ENCODE results near the gene ZNF831.

Gene ZNF831

DNA sequence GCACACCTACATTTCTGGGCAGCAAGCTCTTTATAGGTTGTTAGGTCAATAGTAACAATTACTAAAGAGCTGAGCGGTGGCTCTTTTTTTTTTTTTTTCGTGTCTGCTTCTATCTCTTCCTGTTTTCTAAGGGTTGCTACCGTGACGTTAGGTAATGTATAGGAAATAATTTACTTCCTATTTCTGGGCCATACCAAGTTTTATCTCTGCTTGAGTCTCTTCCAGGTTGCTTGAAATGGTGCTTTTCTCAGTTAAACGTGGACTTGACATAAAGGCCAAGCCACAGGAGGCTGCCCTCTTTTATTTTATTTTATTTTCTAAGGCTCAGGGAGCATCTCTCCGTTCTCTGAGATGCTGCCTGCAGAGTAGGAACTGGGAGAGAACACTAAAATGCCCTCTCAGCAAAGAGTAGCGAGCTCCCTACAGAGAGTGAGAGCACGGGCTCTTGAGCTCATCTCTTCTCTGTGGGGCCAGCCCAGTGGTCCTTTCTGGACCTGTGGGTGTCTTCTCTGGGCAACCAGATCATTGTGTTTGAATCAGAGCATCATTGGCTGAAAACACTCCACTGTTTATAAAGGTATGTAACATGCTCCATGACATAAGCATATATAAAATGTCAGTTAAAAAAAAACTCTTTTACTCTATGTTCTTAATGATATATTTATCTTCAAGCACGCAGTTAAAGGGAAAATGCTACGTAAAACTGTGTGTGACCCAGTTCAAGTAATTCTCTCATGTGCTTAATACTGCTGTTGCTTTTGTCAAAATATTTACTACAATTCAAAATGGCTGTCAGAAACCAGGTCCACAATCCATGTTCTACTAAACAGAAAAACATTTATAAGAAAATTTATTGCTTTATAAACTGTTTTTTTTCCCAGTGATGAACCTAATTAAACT is at the start of gene ZNF831:
Gene ZNF831, plus strand, starts transcription at position 191 of the 900 bp plus-strand sequence. CDS start 27,199 bp downstream, outside the sequence.
- DNase-seq: no peak

GRCh38 chr20:59117526-59117925 is 46.1 kb upstream of the ZNF831 start:
- DNase-seq: no peak

- no peak for DNase-seq
Observed at GRCh38 chr20:59118855-59119254, 44.8 kb upstream of the ZNF831 start.

DNA sequence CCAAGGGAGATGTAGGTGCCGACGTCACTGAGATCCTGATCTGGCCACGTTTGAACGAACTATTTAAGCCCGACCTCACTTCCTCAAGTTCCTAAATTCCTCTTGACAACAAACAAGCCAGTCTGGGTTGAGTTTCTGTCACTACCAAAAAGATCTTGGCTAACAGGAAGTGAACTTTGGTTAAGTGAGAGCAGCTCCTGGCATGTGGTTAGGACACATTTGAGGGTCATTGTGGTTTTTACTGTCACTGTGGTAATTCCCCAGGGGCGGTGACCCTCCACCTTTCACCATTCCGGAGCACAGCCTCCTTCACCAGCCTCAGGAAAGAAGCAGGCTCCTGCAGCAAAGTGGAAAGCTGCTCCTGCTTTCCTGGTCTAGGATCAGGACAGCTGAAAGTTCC is 43.1 kb upstream of the ZNF831 start:
- DNase-seq: no peak

- no peak for DNase-seq
Observed at GRCh38 chr20:59120919-59121318, 42.7 kb upstream of the ZNF831 start.

DNA sequence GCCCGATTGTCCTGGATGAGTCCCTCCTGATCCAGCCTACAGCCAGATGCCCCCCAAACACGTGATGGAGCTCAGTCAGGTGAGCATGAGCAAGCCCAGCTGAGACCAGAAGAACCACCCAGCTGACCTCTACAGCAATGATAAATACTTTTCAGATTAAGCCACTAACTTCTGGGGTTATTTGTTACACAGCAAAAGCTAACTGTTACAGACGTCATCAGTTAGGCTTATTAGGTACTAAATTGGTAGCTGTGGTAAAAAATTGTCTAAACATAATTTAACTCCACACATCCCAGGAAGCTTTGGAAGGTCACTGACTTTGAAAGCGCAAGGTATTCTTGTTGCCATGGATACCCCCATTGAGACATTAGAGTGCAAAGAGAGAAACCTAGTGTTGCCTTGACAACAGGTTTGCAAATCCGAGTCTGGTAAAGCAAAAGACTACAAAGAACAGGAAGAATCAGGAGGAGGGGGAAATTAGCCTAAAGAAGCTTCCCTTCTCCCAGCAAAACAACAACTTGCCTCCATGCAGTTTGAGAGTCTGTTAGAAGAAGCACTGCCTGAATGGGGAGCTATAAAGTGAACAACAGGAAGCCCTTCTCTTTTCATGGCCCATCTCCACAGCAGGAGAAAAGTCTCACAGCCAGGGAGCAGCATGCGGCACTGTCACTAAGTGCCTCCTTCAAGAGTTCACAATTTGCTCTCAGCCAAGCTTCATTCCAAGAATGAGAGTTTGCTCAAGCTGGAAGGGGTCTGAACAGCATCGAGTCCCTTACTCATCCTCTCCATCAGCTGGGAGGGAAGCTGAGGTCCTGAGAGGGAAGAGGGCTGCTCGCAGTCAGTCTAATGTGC is 41.7 kb upstream of the ZNF831 start:
- no peak for DNase-seq

GRCh38 chr20:59122566-59122919 is 41.1 kb upstream of the ZNF831 start:
- DNase-seq: no peak

GRCh38 chr20:59123011-59123677 is 40.5 kb upstream of the ZNF831 start:
- no peak for DNase-seq

DNA sequence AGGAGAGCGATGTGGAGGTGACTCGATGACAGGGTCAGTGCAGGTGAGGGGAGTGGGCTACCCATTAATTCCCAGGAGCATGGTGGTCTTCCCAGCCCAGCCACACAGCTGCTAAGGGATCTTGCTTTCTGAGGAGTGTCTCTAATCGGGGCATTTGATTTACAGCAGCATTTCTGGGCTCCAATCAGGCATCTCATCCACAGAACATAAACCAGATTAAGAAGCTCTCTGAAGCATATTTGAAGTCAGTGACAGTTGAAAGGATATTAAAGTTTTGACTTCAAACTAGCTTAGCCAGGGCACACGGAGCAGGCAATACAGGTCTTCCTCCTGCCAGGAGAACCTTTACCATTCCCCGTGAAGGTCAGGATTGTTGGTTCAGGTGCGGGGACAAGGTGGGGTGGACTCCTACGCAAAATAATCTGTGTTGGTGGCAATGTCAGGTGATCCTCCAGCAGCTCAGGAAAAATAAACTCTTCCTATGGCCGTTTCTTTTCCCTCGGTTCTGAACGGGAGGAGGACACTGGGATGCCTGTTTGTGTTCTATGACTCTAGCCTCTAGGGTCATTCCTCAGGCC is 39.9 kb upstream of the ZNF831 start:
- DNase-seq: no peak

- no peak for DNase-seq
Observed at GRCh38 chr20:59124296-59125029, 39.2 kb upstream of the ZNF831 start.

DNA sequence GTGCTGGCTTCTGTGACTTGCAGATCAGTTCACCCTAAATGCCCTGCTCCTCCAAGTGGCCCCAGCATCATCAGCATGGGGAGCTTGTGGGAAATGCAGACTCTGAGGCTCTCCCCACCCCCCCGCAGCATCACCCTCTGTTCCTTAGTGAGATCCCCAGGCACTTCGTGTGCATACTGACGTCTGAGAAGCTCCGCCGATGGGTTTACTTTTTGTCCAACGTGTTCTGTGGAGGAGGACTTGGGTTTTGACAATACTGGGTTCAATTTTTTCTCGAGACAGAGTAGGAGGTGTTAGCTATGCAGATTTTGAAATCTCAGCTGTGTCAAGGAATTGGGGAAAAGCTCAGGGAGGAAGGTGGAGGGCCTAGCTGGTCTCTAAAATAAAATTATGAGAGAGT is 38.3 kb upstream of the ZNF831 start:
- DNase-seq: no peak

- no peak for DNase-seq
Observed at GRCh38 chr20:59125836-59126235, 37.8 kb upstream of the ZNF831 start.

DNA sequence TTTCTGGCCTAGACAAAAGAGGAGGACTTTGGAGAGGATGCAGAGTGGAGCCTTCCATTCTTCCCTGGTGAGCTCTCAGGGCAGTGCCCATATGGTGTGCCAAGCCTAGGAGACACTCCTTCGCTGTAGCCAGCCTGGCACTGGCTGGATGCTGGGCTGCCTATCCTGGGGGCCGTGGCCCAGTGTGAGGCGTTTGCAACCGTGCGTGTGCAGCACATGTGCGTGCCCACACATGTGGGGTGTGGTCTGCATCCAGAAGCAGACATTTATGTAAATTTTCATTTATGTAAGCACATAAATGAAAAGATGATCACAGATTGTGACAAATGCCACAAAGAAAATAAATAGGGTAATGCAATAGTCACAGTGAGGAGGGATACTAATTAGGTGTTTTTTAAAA is 35.8 kb upstream of the ZNF831 start:
- no peak for DNase-seq

DNA sequence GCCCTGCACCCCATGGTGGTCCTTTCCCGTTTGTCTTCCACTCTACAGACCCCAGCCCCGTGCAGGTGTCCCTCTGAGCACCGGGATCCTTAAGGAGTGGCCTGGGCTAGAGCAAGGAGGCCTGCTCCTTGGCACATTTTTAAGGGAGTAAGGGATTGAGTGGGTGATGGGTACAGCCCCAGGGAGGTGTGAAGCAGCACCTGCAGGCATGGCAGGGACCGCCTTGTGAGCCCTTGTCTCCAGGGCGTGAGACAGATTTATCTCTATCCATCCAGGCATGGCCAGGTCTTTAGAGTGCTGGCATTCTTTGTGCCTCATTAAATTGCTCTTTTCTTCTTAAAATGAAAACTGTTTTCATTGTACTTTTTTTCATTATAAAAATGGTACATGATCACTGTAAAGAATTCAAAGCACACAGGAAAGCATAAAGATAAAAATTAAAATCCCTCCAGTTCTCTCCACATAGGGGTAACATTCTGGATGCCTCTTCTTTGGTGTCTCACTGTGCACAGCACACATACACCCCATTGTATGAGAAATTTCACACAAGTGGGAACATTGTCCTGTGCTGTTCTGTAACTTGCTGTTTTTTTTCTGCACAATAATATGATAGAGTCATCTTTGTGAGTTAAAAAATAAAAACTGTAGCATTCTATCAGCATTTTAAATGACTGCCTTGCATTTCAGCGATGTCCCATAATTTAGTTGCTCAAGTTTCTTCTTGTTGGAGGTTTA is 31.9 kb upstream of the ZNF831 start:
- DNase-seq: peak in 2 of 56 donors; percentile 13 to 14

DNA sequence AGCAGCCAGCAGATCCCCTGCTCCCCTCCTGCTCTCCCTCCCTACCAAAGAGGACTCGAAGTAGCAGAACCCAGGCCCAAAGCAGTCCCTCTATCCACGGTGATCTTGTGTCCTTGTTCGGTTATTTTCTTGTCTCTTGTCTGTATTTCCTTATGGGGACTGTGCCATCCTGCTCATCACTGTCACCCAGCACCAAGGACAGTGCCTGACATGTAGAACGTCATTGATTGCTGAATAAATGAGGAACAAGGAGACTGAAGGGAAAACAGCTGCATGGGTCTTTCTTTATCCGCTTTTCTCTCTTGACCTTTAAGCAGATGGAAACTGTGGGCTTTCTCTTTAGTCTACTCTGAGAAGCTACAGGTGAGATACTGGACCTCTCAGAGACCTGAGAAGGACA is 29.4 kb upstream of the ZNF831 start:
- no peak for DNase-seq

- DNase-seq: no peak
Observed at GRCh38 chr20:59135093-59135492, 28.5 kb upstream of the ZNF831 start.

- no peak for DNase-seq
Observed at GRCh38 chr20:59136027-59136426, 27.6 kb upstream of the ZNF831 start.

DNA sequence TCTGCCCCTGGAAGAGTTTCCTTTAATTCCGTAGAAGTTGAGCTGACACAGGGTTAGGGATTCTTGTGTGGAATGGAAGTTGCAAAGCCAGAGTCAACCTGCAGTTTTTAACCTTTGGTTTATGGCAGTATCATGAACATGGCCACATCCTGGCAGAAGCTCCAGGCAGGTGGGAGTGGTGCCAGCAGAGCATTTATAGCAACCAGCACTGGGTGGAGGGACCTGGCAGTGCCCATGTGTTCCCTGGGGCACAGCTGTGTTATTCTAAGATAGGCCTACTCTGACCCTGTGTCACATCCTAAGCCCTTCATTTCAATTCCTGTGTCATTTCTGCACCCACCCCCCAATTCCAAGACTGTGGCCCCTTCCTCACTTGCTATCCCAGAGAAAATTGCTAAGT is 26.1 kb upstream of the ZNF831 start:
- no peak for DNase-seq

- no peak for DNase-seq
Observed at GRCh38 chr20:59138114-59138748, 25.4 kb upstream of the ZNF831 start.

- no peak for DNase-seq
Observed at GRCh38 chr20:59139998-59140397, 23.6 kb upstream of the ZNF831 start.

All from amygdala (tissue), 56 donors.